BJ (cell line): ENCODE results near the gene RFX4. TPM values are rescaled to one million over a fixed set of nuclear protein-coding genes. Genes with fewer than 3 reads are reported as not detected.

Source experiments
- CTCF ChIA-PET: fragments of 350-600 bp; formaldehyde crosslinking; extraction: SDS; loops from one replicate; lab custom pipeline; 2021; ENCODE audit warnings: antibody characterized with exemption, inconsistent platforms; lab: Yijun Ruan, JAX
- POLR2A ChIA-PET: fragments of 300-600 bp; sonication (Branson Sonifier 250); formaldehyde crosslinking; extraction: SDS; loops from one replicate; lab custom pipeline; 2021; ENCODE audit warnings: antibody characterized with exemption; lab: Charles Lee
- DNase-seq: peaks from one replicate; pipeline ENCODE4 v3.0.0-alpha.2; 2011; ENCODE audit warnings: low read depth
- H3K27me3 ChIP-seq: 2 replicates; pipeline ENCODE4 v1.6.0; 2011; ENCODE audit warnings: low read length; ENCODE audit not compliant: control insufficient read depth, insufficient read depth
- H3K36me3 ChIP-seq: 2 replicates; pipeline ENCODE4 v1.5.1; 2011; ENCODE audit warnings: low read length; ENCODE audit not compliant: control insufficient read depth, insufficient read depth
- H3K4me3 ChIP-seq: 2 replicates; pipeline ENCODE4 v1.5.1; 2011; ENCODE audit warnings: low read depth, mild to moderate bottlenecking, control low read depth, low read length
- CTCF ChIP-seq: IDR thresholded peaks from 2 replicates; pipeline ENCODE4 v1.5.1; 2011; ENCODE audit warnings: low read depth, mild to moderate bottlenecking, control low read depth, inconsistent platforms, low read length, moderate library complexity; ENCODE audit not compliant: insufficient read depth
- polyA plus RNA-seq: library from polyadenylated mRNA; depleted of rRNA; stranded (reverse); fragments of >200 nt; gene quantifications from 2 replicates; pipeline ENCODE4 v1.2.3, GENCODE V29; 2011

The RFX4 gene
- polyA plus RNA-seq, 1 experiment: not detected

GRCh38 chr12:106753526-106753925, 170.7 kb downstream of the RFX4 start:
- ChIA-PET POLR2A (no interaction called here), CTCF (interaction anchor here (0.8 kb wide), 1 partner anchor 14 kb away, joined by 3 read pairs; no protein-coding TSS in a partner anchor)
- Histone ChIP-seq H3K4me3 (no peak overlapping the region), H3K27me3 (no peaks in the 10 kb centered on the region), H3K36me3 (no peaks in the 10 kb centered on the region)
- TF ChIP-seq CTCF: no peak
- DNase-seq: no peak

- Histone ChIP-seq H3K36me3 (no peaks in the 10 kb centered on the region), H3K27me3 (no peaks in the 10 kb centered on the region), H3K4me3 (no peak overlapping the region)
- ChIA-PET CTCF (interaction anchor here (0.8 kb wide), 1 partner anchor 13 kb away, joined by 3 read pairs; no protein-coding TSS in a partner anchor), POLR2A (no interaction called here)
- no peak for TF ChIP-seq CTCF
- no peak for DNase-seq
These were observed 171.5 kb downstream of the RFX4 start for GRCh38 chr12:106754331-106754730.

GRCh38 chr12:106757623-106758348, 175.0 kb downstream of the RFX4 start:
- Histone ChIP-seq H3K27me3 (no peaks in the 10 kb centered on the region; the same call in 1 of the 2 replicates), H3K4me3 (no peak overlapping the region), H3K36me3 (no peaks in the 10 kb centered on the region)
- ChIA-PET POLR2A (no interaction called here), CTCF (no interaction called here)
- DNase-seq: no peak
- no peak for TF ChIP-seq CTCF

GRCh38 chr12:106758349-106759110, 175.7 kb downstream of the RFX4 start:
- no peak for TF ChIP-seq CTCF
- CTCF ChIA-PET: no interaction called here
- Histone ChIP-seq H3K27me3 (no peaks in the 10 kb centered on the region; the same call in 1 of the 2 replicates), H3K4me3 (no peak overlapping the region), H3K36me3 (no peaks in the 10 kb centered on the region)
- POLR2A ChIA-PET: no interaction called here
- no peak for DNase-seq

- CTCF ChIA-PET: no interaction called here
- no peak for TF ChIP-seq CTCF
These were observed 176.9 kb downstream of the RFX4 start for GRCh38 chr12:106759526-106760183.

More at GRCh38 chr12:106759526-106760183, 176.9 kb downstream of the RFX4 start:
- no peak for DNase-seq
- no peaks in the 10 kb centered on the region for H3K36me3 ChIP-seq
- POLR2A ChIA-PET: no interaction called here
- H3K4me3 ChIP-seq: no peak overlapping the region
- no peaks in the 10 kb centered on the region; the same call in 1 of the 2 replicates for H3K27me3 ChIP-seq
